ENCODE results near the gene EDN3.

DNA sequence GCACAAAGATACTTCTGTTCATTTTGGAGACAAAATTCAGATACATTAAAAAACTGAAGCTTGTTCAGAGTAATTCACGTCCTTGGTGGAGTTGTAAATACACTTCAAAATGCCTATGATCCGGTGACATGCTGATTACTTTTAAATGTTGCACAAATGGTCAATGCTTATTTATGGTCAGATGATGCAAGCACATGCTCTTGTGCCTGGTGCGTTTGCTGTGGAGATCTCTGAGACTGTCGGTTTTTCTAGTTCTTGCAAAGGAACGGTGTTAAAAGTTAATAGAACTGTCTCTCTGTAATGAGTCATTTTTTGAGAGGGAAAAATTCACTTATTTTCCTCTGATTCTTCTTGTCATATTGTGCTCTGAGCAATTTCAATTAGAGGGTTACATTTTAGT lies 45.2 kb upstream of the EDN3 start:
- TF ChIP-seq, protein P1, sequence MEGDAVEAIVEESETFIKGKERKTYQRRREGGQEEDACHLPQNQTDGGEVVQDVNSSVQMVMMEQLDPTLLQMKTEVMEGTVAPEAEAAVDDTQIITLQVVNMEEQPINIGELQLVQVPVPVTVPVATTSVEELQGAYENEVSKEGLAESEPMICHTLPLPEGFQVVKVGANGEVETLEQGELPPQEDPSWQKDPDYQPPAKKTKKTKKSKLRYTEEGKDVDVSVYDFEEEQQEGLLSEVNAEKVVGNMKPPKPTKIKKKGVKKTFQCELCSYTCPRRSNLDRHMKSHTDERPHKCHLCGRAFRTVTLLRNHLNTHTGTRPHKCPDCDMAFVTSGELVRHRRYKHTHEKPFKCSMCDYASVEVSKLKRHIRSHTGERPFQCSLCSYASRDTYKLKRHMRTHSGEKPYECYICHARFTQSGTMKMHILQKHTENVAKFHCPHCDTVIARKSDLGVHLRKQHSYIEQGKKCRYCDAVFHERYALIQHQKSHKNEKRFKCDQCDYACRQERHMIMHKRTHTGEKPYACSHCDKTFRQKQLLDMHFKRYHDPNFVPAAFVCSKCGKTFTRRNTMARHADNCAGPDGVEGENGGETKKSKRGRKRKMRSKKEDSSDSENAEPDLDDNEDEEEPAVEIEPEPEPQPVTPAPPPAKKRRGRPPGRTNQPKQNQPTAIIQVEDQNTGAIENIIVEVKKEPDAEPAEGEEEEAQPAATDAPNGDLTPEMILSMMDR (tag by site-specific recombination; IDR thresholded peaks at IDR 0.05), result no peak
- TF ChIP-seq KLF7 (tag by site-specific recombination; IDR thresholded peaks at IDR 0.05; ENCODE audit: borderline replicate concordance) (no peak), ZNF571 (tag by site-specific recombination; IDR thresholded peaks at IDR 0.05) (no peak), ZNF341 (tag by site-specific recombination; IDR thresholded peaks at IDR 0.05; ENCODE audit: low read depth) (no peak)

All from HEK293 (cell line).